Endothelial cell of hepatic sinusoid (primary cell): ENCODE measurements around the gene AKT3.
"Not testable (repeated sequence)": the region's sequence is repeated elsewhere in the genome, so short reads cannot be mapped to it uniquely, and the experiment has no call there.

Source experiments
- in situ Hi-C: cut with HindIII; loops from 2 replicates; pipeline ENCODE4 v1.10.0; 2017; ENCODE audit warnings: low sequenced_read_pairs

Gene AKT3

DNA sequence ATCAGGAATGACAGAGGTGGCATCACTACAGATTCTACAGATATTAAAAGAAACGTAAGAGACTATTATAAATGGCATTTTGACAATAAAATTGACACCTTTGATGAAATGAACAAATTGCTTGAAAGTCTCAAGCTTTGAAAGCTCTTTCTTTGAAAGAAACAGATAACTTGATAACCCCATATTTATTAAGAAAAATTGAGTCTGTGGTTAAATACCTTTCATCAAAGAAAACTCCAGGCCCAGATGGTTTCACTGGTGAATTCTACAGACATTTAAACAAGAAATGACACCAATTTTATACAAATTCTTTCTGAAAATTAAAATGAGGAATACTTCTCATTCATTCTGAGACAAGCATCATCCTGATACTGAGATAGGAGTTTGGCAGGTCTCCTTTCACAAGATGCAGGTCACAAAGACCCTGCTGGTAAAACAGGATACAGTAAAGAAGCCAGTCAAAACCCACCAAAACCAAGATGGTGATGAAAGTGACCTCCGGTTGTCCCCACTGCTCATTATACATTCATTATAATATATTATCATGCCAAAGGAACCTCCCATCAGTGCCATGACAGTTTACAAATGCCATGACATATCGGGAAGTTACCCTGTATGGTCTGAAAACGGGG is 210.9 kb downstream of the AKT3 start:
- in situ Hi-C loops: no loop called here

DNA sequence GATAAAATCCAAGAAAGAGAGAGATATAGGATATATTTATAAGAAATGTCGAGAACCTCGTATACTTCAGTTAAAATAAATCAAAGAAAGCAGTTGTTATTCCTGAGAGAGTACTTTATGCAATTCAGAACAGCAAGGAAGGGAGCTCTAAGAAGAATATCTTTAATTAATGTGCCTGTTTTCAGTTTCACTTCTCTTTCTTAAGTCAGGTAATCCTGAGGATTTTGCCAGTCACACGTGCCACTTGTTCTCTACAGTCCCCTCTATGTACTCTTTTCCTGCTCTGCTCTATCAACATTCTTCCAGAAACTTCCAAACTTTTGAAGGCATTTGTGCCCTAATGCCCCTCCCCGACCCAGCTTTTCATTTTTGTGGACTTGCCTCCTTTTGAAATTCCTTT is 211.9 kb downstream of the AKT3 start:
- in situ Hi-C loops: no loop called here

DNA sequence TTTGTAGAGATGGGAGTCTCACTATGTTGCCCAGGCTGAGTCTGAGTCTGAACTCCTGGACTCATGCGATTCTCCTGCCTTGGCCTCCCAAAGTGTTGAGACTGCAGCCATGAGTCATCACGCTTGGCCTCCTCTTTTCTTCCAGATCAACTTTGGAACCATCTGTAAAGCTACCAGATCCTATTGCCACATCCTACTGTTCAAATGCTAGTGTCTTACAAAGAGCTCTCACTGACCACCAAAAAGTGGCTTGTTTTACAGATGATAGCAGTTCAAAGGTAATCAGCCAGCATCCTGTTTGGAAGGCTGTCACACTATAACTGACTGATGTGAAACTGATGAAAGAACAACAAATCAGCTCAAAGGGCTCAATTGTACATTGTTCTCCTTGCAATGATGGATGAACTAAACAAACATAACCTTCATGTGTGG is 221.6 kb downstream of the AKT3 start:
- in situ Hi-C loops: no loop called here

DNA sequence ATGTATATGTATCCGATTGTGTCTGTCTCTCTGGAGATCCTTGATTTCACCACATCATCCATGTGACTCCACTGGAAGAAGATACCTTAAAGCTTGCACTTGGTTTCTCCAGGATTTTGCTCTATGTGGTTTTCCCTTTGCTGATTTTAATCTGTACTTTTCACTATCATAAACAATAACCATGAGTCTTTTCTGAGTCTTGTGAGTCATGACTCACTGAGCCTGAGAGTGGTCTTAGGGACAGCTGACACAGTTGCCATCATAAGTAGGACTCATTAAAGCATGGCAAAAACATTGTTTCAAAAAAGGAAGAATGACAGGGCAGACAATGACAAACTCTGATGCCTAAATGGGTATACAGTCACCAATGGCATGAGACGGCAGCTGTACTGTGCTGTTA is 226.2 kb downstream of the AKT3 start:
- in situ Hi-C loops: loop anchor here (5.0 kb wide), 1 partner anchor 88 kb away; no protein-coding TSS in a partner anchor

DNA sequence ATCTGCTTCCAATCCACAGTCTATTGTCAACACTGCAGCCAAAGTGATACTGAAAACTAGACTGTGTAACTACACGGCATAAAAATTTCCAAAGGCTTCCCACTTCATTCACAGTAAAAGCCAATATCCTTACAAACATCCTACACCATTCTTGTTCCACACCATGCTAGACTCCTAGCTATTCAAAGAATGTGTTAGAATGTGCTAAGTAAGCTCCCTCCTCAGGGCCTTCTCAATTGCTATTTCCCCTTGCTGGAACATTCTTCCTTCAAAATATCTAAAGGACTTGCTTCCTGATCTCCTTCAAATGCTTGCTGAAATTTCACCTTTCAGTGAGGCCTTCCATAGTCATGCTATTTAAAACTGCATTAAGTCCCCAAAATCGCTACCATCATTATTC is 228.1 kb downstream of the AKT3 start:
- in situ Hi-C loops: loop anchor here (5.0 kb wide), 1 partner anchor 90 kb away; no protein-coding TSS in a partner anchor

DNA sequence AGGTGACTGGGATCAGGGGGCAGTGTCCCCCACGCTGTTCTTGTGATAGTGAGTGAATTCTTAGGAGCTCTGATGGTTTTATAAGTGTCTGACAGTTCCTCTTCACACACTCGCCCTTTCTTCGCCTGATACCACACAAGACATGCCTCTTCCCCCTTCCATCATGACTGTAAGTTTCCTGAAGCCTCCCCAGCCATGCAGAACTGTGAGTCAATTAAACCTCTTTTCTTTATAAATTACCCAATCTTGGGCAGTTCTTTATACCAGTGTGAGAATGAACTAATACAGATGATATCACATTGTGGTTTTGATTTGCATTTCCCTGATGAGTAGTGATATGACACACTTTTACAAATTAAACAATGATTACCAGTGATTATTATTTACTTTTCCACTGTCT is 229.9 kb downstream of the AKT3 start:
- in situ Hi-C loops: loop anchor here (5.0 kb wide), 1 partner anchor 92 kb away; no protein-coding TSS in a partner anchor

DNA sequence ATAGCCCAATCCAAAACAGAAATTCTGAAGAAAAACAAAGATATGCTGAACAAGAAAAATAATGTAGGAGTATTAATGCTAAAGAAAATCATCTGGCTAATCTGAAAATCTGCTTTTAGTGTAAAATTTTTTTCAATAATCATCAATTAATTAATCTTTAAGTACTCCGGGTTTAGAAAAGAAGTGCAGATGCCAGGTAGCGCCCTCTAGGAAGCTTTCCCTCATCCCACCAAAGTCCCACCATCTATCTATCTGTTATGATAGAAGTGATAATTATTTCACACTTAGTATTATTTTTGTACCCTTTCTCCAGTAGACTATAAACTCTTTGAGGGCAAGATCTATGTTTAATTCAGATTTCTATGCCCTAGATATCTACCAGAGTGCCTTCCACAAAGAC is 240.3 kb downstream of the AKT3 start:
- in situ Hi-C loops: no loop called here

DNA sequence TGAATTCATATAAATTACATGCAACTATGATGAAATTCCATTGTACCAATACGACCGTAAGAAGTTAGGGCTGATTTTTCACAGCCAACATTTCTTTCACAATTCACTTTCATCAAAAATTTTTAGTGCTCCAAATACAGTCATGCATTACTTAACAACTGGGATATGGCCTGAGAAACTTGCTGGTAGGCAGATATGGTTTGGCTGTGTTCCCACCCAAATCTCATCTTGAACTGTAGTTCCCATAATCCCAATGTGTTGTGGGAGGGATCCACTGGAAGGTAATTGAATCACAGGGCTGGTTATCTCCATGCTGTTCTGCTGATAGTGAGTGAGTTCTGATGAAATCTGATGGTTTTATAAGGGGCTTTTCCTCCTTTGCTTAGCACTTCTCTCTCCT is 244.4 kb downstream of the AKT3 start:
- in situ Hi-C loops: no loop called here

DNA sequence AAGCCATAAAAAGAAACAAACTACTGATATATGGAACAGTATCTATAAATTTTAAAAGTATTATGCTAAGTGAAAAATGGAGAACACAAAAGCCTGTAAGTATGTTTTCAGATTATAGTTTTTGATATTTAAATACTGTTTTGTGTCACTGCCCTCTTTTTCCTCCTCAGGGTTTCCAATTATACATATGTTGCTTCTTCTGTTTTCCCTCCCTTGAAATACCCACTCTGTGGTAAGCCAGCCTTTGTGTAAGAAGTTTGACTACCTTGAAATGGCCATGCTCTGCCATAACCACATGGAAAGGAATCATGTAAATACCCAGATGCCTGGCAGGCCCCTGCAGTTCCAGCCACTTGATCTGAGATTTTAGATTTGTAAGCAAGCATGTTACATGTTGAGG is 248.3 kb downstream of the AKT3 start:
- in situ Hi-C loops: no loop called here

DNA sequence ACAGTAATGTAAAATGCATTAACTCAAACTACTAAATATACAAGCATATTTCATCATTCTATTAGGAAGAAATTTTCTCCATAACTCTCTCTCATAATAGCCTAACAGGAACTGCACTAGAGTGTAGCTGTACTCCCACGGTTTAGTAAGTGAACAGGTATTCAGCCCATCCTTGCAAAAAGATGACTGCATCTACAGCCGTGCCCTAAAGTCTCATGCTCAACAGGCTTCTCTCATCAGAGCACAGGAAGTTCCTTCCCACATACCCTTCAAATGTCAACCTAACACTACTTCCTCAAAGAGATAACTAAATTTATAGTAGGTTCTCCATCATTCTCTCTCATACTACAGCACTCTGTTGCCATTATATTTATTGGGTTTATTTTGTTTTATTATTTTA is 251.6 kb downstream of the AKT3 start:
- in situ Hi-C loops: no loop called here

DNA sequence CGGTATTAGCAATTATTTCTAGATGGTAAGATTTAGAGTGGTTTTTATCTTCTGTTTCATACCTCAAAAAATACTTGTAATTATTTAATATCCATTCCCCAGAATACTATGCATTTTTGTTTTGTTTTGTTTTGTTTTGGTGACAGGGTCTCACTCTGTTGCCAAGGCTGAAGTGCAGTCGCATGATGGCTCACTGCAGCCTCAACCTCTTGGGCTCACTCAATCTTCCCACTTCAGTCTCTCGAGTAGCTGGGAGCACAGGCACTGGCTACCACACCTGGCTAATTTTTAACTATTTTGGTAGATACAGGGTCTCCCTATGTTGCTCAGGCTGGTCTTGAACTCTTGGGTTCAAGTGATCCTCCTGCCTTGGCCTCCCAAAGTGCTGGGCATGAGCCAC is 252.7 kb downstream of the AKT3 start:
- in situ Hi-C loops: no loop called here

DNA sequence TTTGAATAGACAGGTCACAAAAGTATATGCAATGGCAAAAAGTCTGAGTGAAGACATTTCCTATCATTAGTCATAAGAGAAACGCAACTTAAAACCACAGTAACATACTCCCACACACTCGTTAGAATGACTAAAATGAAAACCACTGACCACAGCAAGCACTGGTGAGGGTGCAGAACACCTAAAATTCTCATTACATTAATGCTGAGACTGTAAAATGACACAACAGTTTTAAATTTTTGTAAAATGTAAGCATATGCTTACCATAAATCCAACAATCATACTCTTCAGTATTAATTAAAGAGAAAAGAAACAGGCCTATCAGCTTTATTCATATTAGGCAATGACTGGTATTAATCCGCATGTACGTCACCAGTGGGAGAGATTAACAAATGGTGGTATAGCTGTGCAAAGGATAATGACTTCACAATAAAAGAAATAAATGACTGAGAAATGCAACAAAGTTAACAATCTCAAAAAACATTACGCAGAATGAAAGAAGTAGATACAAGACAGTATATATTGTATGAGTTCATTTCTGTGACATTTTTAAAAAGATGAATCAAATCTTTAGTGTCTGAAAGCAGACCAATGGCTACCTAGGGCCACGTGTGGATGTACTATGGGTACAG is 253.5 kb downstream of the AKT3 start:
- in situ Hi-C loops: no loop called here

DNA sequence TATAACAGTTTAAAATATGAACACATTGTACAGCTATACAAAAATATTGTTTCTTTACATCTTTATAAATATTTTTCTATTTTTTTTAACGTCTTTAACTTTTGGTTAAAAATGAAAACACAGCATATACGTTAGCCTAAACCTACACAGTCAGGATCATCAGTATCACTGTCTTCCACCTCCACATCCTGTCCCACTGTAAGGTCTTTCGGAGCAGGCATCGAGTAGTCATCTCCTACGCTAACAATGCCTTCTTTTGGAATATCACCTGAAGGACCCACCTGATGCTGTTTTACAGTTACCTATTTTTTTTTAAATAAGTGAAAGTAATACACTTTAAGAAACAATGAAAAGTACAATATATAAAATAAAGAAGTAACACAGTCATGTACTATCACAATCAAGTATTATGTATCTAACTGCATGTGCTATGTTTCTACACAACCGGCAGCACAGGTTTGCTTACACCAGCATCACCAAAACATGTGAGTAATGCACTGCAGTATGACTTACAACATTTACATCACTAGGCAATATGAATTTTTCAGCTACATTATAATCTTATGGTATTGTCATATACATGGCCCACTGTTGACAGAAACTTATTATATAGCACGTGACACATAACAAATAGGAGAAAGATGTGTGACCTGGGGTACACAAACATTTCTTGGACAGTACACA is 254.4 kb downstream of the AKT3 start:
- in situ Hi-C loops: no loop called here

DNA sequence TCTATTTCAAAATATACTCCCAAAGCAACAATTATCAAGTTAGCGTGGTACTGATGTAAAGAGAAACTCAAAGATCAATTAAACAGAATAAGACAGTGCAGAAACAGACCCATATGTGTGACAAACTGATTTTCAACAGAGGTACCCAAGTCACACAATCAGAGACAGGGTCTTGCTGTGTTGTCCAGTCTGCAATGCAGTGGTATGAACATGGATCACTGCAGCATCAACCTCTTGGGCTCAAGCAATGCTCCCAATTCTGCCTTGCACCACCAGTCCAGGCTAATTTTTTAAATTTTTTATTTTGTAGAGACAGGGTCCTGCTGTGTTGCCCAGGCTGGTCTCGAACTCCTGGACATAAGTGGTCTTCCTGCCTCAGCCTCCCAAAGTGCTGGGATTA is 255.6 kb downstream of the AKT3 start:
- in situ Hi-C loops: no loop called here

DNA sequence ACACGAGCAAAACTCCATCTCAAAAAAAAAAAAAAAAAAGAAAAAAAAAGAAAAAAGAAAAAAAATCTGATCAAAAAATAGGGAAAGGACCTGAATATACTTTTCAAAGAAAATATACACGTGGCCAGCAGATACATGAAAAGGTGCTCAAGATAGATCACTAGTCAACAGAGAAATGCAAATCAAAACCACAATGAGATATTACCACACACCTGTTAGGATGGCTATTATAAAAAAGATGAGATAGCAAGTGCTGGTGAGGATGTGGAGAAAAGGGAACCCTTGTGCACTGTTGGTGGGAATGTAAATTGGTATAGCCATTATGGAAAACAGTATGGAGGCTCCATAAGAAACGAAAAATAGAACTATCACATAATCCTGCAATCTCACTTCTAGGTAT is 260.8 kb downstream of the AKT3 start:
- in situ Hi-C loops: not testable (repeated sequence)

DNA sequence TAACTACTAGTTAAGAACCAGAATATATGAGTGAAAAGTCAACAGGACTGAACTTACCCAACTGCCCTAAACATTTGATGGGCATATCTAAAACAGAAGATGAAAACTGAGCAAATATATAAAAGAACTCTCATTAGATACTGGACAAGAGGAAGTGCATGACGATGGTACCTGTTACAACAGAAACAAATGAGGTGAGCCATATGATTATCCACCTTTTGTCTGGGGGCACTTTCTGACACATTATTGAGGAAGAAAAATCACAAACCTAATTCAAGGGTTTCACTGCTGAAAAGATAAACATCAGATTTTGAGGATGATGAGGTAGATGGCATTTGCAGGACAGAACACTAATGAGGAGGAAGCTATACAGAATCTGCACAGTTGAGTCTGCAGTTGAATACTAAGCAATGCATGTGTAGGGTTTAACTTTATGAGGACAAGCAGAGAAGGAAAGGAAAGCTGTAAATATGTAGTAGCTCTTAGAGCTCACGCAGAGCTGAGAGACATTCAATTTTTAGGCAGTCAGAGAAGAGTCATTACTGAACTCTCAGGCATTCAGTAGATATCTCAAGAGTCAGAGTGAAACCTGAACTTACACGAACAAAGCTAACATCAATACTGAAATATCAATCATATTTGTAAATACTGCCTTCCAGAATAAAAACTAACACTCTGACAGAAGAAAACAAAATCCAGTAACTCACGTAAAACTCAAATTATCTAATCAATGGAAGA is 262.1 kb downstream of the AKT3 start:
- in situ Hi-C loops: no loop called here

DNA sequence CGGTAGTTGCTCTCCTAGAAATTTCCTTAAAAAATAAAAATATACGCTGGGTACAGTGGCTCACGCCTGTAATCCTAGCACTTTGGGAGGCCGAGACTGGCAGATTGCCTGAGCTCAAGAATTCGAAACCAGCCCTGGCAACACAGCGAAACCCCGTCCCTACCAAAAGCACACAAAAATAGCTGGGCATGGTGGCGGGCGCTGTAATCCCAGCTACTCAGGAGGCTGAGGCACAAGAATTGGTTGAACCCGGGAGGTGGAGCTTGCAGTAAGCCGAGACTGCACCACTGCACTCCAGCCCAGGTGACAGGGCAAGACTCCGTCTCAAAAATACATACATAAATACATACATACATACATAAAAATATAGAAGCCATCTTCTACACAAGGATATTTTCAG is 262.8 kb downstream of the AKT3 start:
- in situ Hi-C loops: no loop called here

DNA sequence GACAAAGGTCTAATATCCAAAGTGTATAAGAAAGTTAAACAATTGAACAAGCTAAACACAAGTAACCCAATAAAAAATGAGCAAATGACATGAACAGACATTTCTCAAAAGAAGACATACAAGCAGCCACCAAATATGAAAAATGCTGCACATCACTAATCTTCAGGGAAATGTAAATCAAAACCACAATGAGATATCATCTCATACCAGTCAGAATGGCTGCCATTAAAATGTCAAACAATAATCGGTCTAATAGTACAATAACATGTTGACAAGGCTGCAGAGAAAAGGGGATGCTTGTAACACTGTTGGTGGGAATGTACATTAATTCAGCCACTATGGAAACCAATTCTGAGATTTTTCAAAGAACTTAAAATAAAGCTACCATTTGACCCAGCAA is 264.1 kb downstream of the AKT3 start:
- in situ Hi-C loops: no loop called here

DNA sequence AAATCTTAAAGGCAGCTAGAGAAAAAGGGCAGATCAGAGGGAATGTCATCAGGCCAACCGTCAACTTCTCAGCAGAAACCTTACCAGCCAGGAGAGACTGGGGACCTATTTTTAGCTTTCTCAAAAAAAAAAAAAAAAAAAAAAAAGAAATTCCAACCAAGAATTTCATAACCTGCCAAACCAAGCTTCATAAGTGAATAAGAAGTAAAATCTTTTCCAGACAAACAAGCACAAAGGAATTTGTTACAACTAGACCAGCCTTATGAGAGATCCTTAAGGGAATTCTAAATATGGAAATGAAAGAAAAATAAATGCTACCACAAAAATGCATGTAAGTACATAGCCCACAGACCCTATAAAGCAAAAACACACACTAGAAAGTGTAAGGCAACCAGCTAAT is 267.7 kb downstream of the AKT3 start:
- in situ Hi-C loops: no loop called here

DNA sequence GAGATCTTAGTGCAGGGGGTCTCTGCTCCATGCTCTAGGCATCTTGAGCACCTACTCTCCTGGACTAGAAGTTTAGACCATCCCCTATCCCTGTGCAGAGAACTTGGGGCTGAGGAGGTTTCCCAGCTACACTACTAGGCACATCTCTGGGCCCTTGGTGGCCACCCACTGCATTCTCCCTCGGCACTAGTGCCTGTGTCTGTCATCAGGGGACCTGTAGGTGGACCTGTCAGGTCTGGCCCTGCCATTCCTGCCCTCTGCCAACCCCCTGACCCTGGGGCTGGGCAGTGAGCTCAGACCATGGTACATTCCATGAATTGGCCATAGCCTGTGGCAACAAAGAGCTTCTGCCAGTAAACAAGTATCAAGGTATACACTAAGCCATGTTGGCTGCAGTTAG is 269.1 kb downstream of the AKT3 start:
- in situ Hi-C loops: no loop called here

DNA sequence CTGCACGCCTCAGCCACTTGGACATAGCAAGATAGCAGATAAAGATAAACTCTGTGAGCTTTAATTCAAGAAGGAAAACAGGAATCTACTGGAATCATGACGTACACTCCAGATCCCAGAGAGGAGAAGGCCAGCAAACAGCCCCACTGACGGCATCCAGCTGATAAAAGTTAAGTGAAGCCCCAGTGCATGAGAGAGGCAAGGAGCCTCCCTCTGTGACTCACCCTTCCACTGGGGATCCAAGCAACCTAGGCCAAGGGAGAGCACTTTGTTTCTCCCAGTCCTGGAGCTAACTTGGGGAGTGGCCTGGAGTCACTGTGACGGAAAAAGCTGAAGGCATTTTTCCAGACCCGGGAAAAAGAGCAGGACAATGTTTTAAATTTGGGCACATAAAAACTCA is 270.0 kb downstream of the AKT3 start:
- in situ Hi-C loops: no loop called here

DNA sequence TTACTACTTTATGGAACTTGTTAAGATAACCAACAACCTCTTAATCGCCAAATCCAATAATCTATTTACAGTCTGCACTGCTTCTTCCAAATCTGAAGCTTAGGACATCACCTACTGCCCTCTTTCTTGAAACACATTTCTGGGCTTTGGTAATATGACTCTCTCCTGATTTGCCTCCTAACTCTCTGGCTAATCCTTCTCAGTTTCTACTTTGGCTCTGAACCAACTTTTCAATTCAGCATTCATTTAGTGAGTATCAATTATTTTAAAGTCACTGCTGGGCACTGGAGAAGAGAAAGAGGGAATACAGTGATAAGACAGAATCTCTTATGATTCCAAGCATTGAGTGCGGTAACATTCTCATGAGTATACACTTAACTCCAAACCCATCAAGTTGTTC is 275.0 kb downstream of the AKT3 start:
- in situ Hi-C loops: no loop called here
